ENCODE results near the gene DAG1.

DAG1 gene

DNA sequence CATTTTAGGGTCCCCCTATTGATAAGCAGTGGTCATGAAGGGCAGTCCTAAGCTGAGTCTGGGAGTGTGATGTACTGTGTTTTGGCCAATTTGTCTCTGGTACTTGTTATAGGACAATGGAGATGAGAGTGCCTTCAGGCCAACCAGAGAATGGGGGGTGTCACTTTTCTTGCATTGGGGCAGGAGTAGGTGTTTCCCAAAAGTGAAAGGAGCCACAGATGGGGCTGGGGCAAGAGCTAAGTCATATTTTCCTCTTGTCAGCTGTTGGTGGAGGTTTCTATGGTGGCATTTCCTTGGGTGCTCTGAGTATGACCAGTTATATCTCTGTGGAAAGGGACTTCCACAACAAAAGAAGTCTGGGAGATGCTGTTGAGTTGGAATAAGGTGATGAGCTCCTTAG, 59.5 kb downstream of the DAG1 start:
- Histone ChIP-seq H3K9me3 (ENCODE audit: control insufficient read depth, insufficient read depth, low read length) (no peaks in the 10 kb centered on the region), H3K4me2 (ENCODE audit: low read length) (no peak overlapping the region), H3K27me3 (ENCODE audit: control insufficient read depth, low read length) (no peaks in the 10 kb centered on the region), H3K79me2 (ENCODE audit: control insufficient read depth, low read length) (no peaks in the 10 kb centered on the region), H3K36me3 (ENCODE audit: control insufficient read depth, low read length) (peaks cover 26% of the 10 kb centered on the region), H4K20me1 (ENCODE audit: control insufficient read depth, insufficient read depth, low read depth, low read length) (no peaks in the 10 kb centered on the region), H3K9me2 (replicated peaks; ENCODE audit: control insufficient read depth, low read length) (no peaks in the 10 kb centered on the region), H3K4me1 (ENCODE audit: control insufficient read depth, low read length) (no peaks in the 10 kb centered on the region), H3F3A (ENCODE audit: control insufficient read depth, insufficient read depth) (no peaks in the 10 kb centered on the region), H3K4me3 (ENCODE audit: low read length) (no peak overlapping the region), H3K27ac (ENCODE audit: low read depth, low read length) (no peak overlapping the region)
- TF ChIP-seq, protein P1, sequence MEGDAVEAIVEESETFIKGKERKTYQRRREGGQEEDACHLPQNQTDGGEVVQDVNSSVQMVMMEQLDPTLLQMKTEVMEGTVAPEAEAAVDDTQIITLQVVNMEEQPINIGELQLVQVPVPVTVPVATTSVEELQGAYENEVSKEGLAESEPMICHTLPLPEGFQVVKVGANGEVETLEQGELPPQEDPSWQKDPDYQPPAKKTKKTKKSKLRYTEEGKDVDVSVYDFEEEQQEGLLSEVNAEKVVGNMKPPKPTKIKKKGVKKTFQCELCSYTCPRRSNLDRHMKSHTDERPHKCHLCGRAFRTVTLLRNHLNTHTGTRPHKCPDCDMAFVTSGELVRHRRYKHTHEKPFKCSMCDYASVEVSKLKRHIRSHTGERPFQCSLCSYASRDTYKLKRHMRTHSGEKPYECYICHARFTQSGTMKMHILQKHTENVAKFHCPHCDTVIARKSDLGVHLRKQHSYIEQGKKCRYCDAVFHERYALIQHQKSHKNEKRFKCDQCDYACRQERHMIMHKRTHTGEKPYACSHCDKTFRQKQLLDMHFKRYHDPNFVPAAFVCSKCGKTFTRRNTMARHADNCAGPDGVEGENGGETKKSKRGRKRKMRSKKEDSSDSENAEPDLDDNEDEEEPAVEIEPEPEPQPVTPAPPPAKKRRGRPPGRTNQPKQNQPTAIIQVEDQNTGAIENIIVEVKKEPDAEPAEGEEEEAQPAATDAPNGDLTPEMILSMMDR (IDR thresholded peaks at IDR 0.05; ENCODE audit: low read depth, low read length, poor library complexity, severe bottlenecking): no peak

DNA sequence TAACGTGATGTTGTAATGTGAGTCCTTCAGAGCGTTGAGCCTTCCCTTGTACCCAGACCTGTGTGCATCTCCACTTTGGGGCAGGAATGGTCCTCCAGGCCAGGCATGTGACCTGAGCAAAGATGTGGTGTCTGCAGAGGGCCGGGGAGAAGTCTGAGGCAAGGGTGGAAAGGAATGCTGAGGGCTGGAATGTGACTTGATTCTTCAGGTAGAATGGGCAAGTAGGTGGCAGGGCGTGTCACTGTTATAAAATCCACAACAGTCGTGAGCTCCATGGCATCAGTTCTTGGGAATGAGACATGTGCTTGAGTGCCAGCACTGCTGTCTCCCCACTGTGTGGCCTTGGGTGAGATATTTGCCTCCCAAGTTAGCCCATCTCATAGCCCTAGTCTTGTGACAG, 60.2 kb downstream of the DAG1 start:
- no peak for TF ChIP-seq EZH2phosphoT487 (IDR thresholded peaks at IDR 0.05; ENCODE audit: borderline replicate concordance, low read length)
- TF ChIP-seq, protein P1 (IDR thresholded peaks at IDR 0.05; ENCODE audit: low read depth, low read length, poor library complexity, severe bottlenecking): no peak
- Histone ChIP-seq H3K4me1 (ENCODE audit: control insufficient read depth, low read length) (no peaks in the 10 kb centered on the region), H4K20me1 (ENCODE audit: control insufficient read depth, insufficient read depth, low read depth, low read length) (no peaks in the 10 kb centered on the region), H3K9me2 (replicated peaks; ENCODE audit: control insufficient read depth, low read length) (no peaks in the 10 kb centered on the region), H3F3A (ENCODE audit: control insufficient read depth, insufficient read depth) (no peaks in the 10 kb centered on the region), H3K4me3 (ENCODE audit: low read length) (no peak overlapping the region), H3K79me2 (ENCODE audit: control insufficient read depth, low read length) (no peaks in the 10 kb centered on the region), H3K27me3 (ENCODE audit: control insufficient read depth, low read length) (no peaks in the 10 kb centered on the region), H3K9me3 (ENCODE audit: control insufficient read depth, insufficient read depth, low read length) (no peaks in the 10 kb centered on the region), H3K36me3 (ENCODE audit: control insufficient read depth, low read length) (peaks cover 26% of the 10 kb centered on the region), H3K27ac (ENCODE audit: low read depth, low read length) (no peak overlapping the region), H3K4me2 (ENCODE audit: low read length) (no peak overlapping the region)

DNA sequence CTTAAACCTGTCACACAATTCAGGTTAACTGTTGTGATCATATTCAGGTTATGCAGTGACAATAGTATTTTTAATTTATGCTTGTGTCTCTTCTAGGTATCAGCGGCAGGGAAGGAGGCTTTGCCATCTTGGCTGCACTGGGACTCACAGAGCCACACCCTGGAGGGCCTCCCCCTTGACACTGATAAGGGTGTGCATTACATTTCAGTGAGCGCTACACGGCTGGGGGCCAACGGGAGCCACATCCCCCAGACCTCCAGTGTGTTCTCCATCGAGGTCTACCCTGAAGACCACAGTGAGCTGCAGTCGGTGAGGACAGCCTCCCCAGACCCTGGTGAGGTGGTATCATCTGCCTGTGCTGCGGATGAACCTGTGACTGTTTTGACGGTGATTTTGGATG, 60.6 kb downstream of the DAG1 start:
- H3K36me3 ChIP-seq (ENCODE audit: control insufficient read depth, low read length): peaks cover 26% of the 10 kb centered on the region
- no peak overlapping the region for H3K4me2 ChIP-seq (ENCODE audit: low read length)
- H3F3A ChIP-seq (ENCODE audit: control insufficient read depth, insufficient read depth): no peaks in the 10 kb centered on the region
- no peak overlapping the region for H3K27ac ChIP-seq (ENCODE audit: low read depth, low read length)
- no peaks in the 10 kb centered on the region for H3K27me3 ChIP-seq (ENCODE audit: control insufficient read depth, low read length)
- H3K79me2 ChIP-seq (ENCODE audit: control insufficient read depth, low read length): no peaks in the 10 kb centered on the region
- H3K4me3 ChIP-seq (ENCODE audit: low read length): no peak overlapping the region
- no peaks in the 10 kb centered on the region for H3K9me3 ChIP-seq (ENCODE audit: control insufficient read depth, insufficient read depth, low read length)
- TF ChIP-seq EZH2phosphoT487 (IDR thresholded peaks at IDR 0.05; ENCODE audit: borderline replicate concordance, low read length): no peak
- no peaks in the 10 kb centered on the region for H3K9me2 ChIP-seq (replicated peaks; ENCODE audit: control insufficient read depth, low read length)
- H4K20me1 ChIP-seq (ENCODE audit: control insufficient read depth, insufficient read depth, low read depth, low read length): no peaks in the 10 kb centered on the region
- H3K4me1 ChIP-seq (ENCODE audit: control insufficient read depth, low read length): no peaks in the 10 kb centered on the region

DNA sequence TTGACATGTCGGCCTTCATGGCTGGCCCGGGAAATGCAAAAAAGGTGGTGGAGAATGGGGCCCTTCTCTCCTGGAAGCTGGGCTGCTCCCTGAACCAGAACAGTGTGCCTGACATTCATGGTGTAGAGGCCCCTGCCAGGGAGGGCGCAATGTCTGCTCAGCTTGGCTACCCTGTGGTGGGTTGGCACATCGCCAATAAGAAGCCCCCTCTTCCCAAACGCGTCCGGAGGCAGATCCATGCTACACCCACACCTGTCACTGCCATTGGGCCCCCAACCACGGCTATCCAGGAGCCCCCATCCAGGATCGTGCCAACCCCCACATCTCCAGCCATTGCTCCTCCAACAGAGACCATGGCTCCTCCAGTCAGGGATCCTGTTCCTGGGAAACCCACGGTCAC, 61.2 kb downstream of the DAG1 start:
- Histone ChIP-seq H3F3A (ENCODE audit: control insufficient read depth, insufficient read depth) (no peaks in the 10 kb centered on the region), H3K4me1 (ENCODE audit: control insufficient read depth, low read length) (no peaks in the 10 kb centered on the region), H4K20me1 (ENCODE audit: control insufficient read depth, insufficient read depth, low read depth, low read length) (no peaks in the 10 kb centered on the region), H3K27ac (ENCODE audit: low read depth, low read length) (no peak overlapping the region), H3K27me3 (ENCODE audit: control insufficient read depth, low read length) (no peaks in the 10 kb centered on the region), H3K9me3 (ENCODE audit: control insufficient read depth, insufficient read depth, low read length) (no peaks in the 10 kb centered on the region), H3K9me2 (replicated peaks; ENCODE audit: control insufficient read depth, low read length) (no peaks in the 10 kb centered on the region), H3K4me3 (ENCODE audit: low read length) (no peak overlapping the region), H3K4me2 (ENCODE audit: low read length) (no peak overlapping the region), H3K36me3 (ENCODE audit: control insufficient read depth, low read length) (peaks cover 26% of the 10 kb centered on the region), H3K79me2 (ENCODE audit: control insufficient read depth, low read length) (no peaks in the 10 kb centered on the region)
- TF ChIP-seq EZH2phosphoT487 (IDR thresholded peaks at IDR 0.05; ENCODE audit: borderline replicate concordance, low read length): no peak
- TF ChIP-seq, protein P1 (IDR thresholded peaks at IDR 0.05; ENCODE audit: low read depth, low read length, poor library complexity, severe bottlenecking): no peak
